HCT116 (cell line): ENCODE data around the gene KPNA2.
A peak's percentile ranks its signal among the peaks of the same experiment; 100 is the strongest.

Experiments used
- CTCF ChIP-seq, 3 experiments: fragments of 200-600 bp in 1 of 3; sonication (generic) in 1 of 3; IDR thresholded peaks in 2 of 3; conservative IDR thresholded peaks in 1 of 3; 2 replicates each; pipeline ENCODE4 v1.5.1; 2012 to 2017; ENCODE audit warnings: low read depth in 2 of 3, low read length in 2 of 3, antibody characterized with exemption in 1 of 3, borderline replicate concordance in 1 of 3, control low read depth in 1 of 3, mild to moderate bottlenecking in 1 of 3, mixed read lengths in 1 of 3, mixed run types in 1 of 3, moderate library complexity in 1 of 3; ENCODE audit not compliant: insufficient read depth in 1 of 3
- EZH2 ChIP-seq: fragments of 200-600 bp; sonication (generic); IDR thresholded peaks from 2 replicates; pipeline ENCODE4 v1.6.1; 2017; ENCODE audit warnings: antibody characterized with exemption, mixed run types
- JUND ChIP-seq: IDR thresholded peaks from 2 replicates; pipeline ENCODE4 v1.6.1; 2012
- POLR2A ChIP-seq: IDR thresholded peaks from 2 replicates; pipeline ENCODE4 v1.7.0; 2011; ENCODE audit warnings: borderline replicate concordance; ENCODE audit not compliant: insufficient read depth, insufficient read length; ENCODE audit errors: extremely low read depth
- RAD21 ChIP-seq: IDR thresholded peaks from 2 replicates; pipeline ENCODE4 v1.6.1; 2012; ENCODE audit warnings: low read depth, mild to moderate bottlenecking
- YY1 ChIP-seq: IDR thresholded peaks from 2 replicates; pipeline ENCODE4 v1.6.1; 2011; ENCODE audit warnings: low read length, low read depth, moderate library complexity, mild to moderate bottlenecking; ENCODE audit not compliant: insufficient replicate concordance; ENCODE audit errors: extremely low read depth
- ZNF274 ChIP-seq: fragments of 200-500 bp; sonication (Bioruptor generic); IDR thresholded peaks from 2 replicates; pipeline ENCODE4 v1.6.1; 2014; ENCODE audit warnings: mild to moderate bottlenecking, low read depth, low read length, inconsistent platforms
- TF ChIP-seq, protein P1 (sequence below): IDR thresholded peaks from 2 replicates; pipeline ENCODE4 v1.6.1; 2012; ENCODE audit warnings: low read depth

- TF ChIP-seq YY1: no peak
- no peak for TF ChIP-seq CTCF (IDR thresholded peaks at IDR 0.05 in 2 of 3, conservative IDR thresholded peaks at IDR 0.05 in 1 of 3; ENCODE audit: borderline replicate concordance in 1 of 3, insufficient read depth in 1 of 3, low read depth in 2 of 3, low read length in 2 of 3)
- TF ChIP-seq RAD21: no peak
- TF ChIP-seq ZNF274: no peak
- peak; percentile 78 for TF ChIP-seq JUND
- no peak for TF ChIP-seq EZH2
- TF ChIP-seq, protein P1, sequence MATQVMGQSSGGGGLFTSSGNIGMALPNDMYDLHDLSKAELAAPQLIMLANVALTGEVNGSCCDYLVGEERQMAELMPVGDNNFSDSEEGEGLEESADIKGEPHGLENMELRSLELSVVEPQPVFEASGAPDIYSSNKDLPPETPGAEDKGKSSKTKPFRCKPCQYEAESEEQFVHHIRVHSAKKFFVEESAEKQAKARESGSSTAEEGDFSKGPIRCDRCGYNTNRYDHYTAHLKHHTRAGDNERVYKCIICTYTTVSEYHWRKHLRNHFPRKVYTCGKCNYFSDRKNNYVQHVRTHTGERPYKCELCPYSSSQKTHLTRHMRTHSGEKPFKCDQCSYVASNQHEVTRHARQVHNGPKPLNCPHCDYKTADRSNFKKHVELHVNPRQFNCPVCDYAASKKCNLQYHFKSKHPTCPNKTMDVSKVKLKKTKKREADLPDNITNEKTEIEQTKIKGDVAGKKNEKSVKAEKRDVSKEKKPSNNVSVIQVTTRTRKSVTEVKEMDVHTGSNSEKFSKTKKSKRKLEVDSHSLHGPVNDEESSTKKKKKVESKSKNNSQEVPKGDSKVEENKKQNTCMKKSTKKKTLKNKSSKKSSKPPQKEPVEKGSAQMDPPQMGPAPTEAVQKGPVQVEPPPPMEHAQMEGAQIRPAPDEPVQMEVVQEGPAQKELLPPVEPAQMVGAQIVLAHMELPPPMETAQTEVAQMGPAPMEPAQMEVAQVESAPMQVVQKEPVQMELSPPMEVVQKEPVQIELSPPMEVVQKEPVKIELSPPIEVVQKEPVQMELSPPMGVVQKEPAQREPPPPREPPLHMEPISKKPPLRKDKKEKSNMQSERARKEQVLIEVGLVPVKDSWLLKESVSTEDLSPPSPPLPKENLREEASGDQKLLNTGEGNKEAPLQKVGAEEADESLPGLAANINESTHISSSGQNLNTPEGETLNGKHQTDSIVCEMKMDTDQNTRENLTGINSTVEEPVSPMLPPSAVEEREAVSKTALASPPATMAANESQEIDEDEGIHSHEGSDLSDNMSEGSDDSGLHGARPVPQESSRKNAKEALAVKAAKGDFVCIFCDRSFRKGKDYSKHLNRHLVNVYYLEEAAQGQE: no peak
- TF ChIP-seq POLR2A: no peak
Measured at GRCh38 chr17:68089881-68090280, 54.3 kb downstream of the KPNA2 start.
